OCI-LY3 (cell line): Measurements from ENCODE around the gene IMMP2L.

Experiments used
- EZH2phosphoT487 ChIP-seq: fragments of 200-600 bp; shearing (Covaris generic); IDR thresholded peaks from 2 replicates; pipeline ENCODE4 v1.6.1; 2018; ENCODE audit warnings: antibody characterized with exemption, mixed run types, low read depth
- TF ChIP-seq, protein P1 (sequence below): fragments of 200-600, 300-600 bp; sonication (generic); IDR thresholded peaks from 2 replicates; pipeline ENCODE4 v1.5.1; 2014; ENCODE audit warnings: antibody characterized with exemption, low read length, low read depth

DNA sequence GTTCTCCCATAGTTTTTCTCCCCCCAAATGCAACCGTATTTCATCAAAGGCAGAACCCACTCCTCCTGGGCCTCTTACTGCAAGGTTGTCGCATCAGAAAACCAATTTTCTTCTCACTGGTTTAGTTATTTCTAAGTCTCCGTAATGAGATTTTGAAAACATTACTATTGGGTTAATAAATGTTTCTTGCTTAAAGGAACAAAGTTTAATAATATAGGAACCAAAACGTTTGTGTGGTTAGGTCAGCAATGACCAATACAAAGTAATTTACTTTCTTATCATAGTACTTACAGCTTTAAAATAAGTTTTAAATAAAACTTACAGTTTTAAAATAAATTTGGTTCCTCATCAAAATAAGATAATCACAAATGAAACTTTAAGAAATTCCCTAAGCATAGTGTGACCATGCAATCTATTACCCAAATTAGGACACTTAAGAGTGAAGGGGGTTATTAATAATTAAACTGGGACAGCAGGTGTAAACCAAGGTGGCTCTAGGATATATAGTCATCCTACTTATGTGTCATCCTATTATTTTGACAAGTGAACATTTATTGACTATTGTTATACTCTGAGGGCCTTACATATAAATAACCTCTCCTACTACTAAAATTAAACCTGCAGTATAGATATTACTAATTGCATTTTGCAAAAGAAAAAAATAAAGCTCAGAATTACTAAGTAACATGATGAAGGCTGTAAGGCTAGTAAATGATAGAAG, 886.7 kb downstream of the IMMP2L start:
- TF ChIP-seq, protein P1, sequence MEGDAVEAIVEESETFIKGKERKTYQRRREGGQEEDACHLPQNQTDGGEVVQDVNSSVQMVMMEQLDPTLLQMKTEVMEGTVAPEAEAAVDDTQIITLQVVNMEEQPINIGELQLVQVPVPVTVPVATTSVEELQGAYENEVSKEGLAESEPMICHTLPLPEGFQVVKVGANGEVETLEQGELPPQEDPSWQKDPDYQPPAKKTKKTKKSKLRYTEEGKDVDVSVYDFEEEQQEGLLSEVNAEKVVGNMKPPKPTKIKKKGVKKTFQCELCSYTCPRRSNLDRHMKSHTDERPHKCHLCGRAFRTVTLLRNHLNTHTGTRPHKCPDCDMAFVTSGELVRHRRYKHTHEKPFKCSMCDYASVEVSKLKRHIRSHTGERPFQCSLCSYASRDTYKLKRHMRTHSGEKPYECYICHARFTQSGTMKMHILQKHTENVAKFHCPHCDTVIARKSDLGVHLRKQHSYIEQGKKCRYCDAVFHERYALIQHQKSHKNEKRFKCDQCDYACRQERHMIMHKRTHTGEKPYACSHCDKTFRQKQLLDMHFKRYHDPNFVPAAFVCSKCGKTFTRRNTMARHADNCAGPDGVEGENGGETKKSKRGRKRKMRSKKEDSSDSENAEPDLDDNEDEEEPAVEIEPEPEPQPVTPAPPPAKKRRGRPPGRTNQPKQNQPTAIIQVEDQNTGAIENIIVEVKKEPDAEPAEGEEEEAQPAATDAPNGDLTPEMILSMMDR, result no peak
- no peak for TF ChIP-seq EZH2phosphoT487
